Activated T-helper 1 cell treated with anti-CD3 and anti-CD28 coated beads, Interleukin-12 subunit alpha, Interleukin-12 subunit beta, Interleukin-2, Interleukin-4 antibody, amounts not matched to agents 30 ng/mL and 10 ng/mL and 1 ng/mL, durations not matched to agents 14 hours and 24 hours and 36 hours (primary cell): ENCODE results near the gene PCDHGB1. TPM values are rescaled to one million over a fixed set of nuclear protein-coding genes. Genes with fewer than 3 reads are reported as not detected.

Experiments used
- DNase-seq: peaks from one replicate; pipeline ENCODE4 v3.0.0; 2021; ENCODE audit warnings: low spot score
- H3K27ac Mint-ChIP-seq: one replicate; pipeline ENCODE4 v1.8.0; 2021; ENCODE audit warnings: mild to moderate bottlenecking, mixed read lengths
- H3K27me3 Mint-ChIP-seq: one replicate; pipeline ENCODE4 v1.8.0; 2022; ENCODE audit warnings: mild to moderate bottlenecking, moderate library complexity, mixed read lengths; ENCODE audit not compliant: insufficient read depth
- H3K36me3 Mint-ChIP-seq: one replicate; pipeline ENCODE4 v1.8.0; 2021; ENCODE audit warnings: low read depth, mixed read lengths
- H3K4me1 Mint-ChIP-seq: one replicate; pipeline ENCODE4 v1.8.0; 2021; ENCODE audit warnings: low read depth, mixed read lengths
- H3K4me3 Mint-ChIP-seq: one replicate; pipeline ENCODE4 v1.8.0; 2021; ENCODE audit warnings: mild to moderate bottlenecking, moderate library complexity, mixed read lengths
- H3K9me3 Mint-ChIP-seq: one replicate; pipeline ENCODE4 v1.8.0; 2021; ENCODE audit warnings: mixed read lengths
- intact Hi-C: fragments of 100-400 bp; cut with micrococcal nuclease; formaldehyde crosslinking; loops from one replicate; pipeline ENCODE4 v1.15.1; 2024
- total RNA-seq: library from RNA; stranded (reverse); gene quantifications from 2 replicates; pipeline ENCODE4 v1.2.3, GENCODE V29; 2022

PCDHGB1 gene
- total RNA-seq, 1 donor from 2014 or later: 0.18 TPM

DNA sequence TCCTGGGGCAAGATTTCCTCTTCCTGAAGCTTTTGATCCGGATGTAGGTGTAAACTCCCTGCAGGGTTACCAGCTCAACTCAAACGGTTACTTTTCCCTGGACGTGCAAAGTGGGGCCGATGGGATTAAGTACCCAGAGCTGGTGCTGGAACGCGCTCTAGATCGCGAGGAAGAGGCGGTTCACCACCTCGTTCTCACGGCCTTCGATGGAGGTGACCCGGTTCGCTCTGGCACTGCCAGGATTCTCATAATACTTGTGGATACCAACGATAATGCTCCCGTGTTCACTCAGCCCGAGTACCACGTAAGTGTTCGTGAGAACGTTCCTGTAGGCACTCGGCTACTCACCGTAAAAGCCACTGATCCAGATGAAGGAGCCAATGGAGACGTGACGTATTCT, 5.7 kb downstream of the PCDHGB1 start:
- Mint-ChIP-seq H3K4me3 (no peak overlapping the region), H3K4me1 (peaks cover 6% of the 10 kb centered on the region), H3K27ac (no peak overlapping the region), H3K27me3 (peaks cover 2% of the 10 kb centered on the region), H3K9me3 (peaks cover 26% of the 10 kb centered on the region), H3K36me3 (peaks cover 2% of the 10 kb centered on the region)
- intact Hi-C loops: loop anchor here (5.0 to 10.0 kb wide), 2 partner anchors 111 to 167 kb away; partner anchors contain the start of gene PCDHB15
- no peak for DNase-seq

DNA sequence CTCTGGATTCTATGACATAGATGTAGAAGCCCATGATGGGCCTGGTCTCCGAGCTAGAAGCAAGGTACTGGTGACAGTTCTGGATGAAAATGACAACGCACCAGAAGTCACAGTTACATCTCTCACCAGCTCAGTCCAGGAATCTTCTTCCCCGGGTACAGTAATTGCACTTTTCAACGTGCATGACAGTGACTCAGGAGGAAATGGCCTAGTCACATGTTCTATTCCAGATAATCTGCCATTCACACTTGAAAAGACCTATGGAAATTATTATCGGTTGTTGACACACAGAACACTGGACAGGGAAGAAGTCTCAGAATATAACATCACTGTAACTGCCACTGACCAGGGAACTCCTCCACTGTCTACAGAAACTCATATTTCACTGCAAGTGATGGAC, 6.2 kb downstream of the PCDHGB1 start:
- Mint-ChIP-seq H3K27ac (no peak overlapping the region), H3K27me3 (peaks cover 7% of the 10 kb centered on the region), H3K9me3 (peaks cover 26% of the 10 kb centered on the region), H3K4me1 (peaks cover 6% of the 10 kb centered on the region), H3K4me3 (no peak overlapping the region), H3K36me3 (peaks cover 2% of the 10 kb centered on the region)
- intact Hi-C loops: loop anchor here (5.0 to 10.0 kb wide), 2 partner anchors 111 to 166 kb away; partner anchors contain the start of gene PCDHB15
- DNase-seq: no peak

DNA sequence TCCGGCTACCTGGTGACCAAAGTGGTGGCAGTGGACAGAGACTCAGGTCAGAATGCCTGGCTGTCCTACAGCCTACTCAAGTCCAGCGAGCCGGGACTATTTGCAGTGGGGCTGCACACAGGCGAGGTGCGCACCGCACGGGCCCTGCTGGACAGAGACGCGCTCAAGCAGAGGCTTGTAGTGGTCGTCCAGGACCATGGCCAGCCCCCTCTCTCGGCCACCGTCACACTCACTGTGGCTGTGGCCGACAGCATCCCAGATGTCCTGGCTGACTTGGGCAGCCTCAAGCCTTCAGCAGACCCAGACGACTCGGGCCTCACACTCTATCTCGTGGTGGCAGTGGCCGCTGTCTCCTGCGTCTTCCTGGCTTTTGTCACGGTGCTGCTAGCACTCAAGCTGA, 7.1 kb downstream of the PCDHGB1 start:
- Mint-ChIP-seq H3K36me3 (peaks cover 2% of the 10 kb centered on the region), H3K4me1 (peaks cover 6% of the 10 kb centered on the region), H3K9me3 (peaks cover 29% of the 10 kb centered on the region), H3K27ac (no peak overlapping the region), H3K4me3 (no peak overlapping the region), H3K27me3 (peaks cover 10% of the 10 kb centered on the region)
- no peak for DNase-seq
- intact Hi-C loops: loop anchor here (5.0 to 10.0 kb wide), 2 partner anchors 112 to 165 kb away; partner anchors contain the start of gene PCDHB15

DNA sequence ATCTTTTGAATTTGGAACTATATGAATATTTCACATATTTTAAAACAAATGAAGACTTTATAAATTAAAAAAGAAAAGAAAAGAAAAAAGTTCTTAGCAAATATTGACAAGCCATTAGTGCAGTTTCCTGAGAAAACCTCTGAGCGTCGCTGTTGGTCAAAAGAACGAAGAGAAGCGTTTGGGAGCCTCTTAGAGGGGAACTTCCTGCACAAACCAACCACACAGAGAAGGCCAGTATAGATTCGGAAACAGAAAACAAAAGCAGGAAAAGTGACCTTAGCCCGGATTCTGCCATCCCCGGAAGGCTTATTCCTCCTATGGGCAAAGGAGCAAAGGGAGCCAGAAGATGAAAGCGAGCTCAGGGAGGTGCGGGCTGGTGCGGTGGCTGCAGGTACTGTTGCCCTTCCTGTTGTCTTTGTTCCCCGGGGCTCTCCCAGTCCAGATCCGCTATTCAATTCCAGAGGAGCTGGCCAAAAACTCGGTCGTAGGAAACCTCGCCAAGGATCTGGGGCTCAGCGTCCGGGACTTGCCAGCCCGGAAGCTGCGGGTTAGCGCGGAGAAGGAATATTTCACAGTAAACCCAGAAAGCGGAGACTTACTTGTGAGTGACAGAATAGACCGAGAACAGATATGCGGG, 10.0 kb downstream of the PCDHGB1 start, which contains the start of gene PCDHGB2:
Gene PCDHGB2, plus strand, starts transcription at position 205 of the 637 bp plus-strand sequence. Its CDS starts 142 bp downstream, at position 347.
- Mint-ChIP-seq H3K4me1 (peaks cover 6% of the 10 kb centered on the region), H3K9me3 (peaks cover 43% of the 10 kb centered on the region), H3K27me3 (peaks cover 19% of the 10 kb centered on the region), H3K4me3 (peak within 1 kb of the TSS; percentile 85), H3K36me3 (peaks cover 5% of the 10 kb centered on the region), H3K27ac (peak within 1 kb of the TSS; percentile 68)
- intact Hi-C loops: loop anchor here (1.0 to 10.0 kb wide), 5 partner anchors 37 to 204 kb away; partner anchors contain the start of genes PCDHB15, PCDHGA11 and PCDHGB5
- DNase-seq: no peak

DNA sequence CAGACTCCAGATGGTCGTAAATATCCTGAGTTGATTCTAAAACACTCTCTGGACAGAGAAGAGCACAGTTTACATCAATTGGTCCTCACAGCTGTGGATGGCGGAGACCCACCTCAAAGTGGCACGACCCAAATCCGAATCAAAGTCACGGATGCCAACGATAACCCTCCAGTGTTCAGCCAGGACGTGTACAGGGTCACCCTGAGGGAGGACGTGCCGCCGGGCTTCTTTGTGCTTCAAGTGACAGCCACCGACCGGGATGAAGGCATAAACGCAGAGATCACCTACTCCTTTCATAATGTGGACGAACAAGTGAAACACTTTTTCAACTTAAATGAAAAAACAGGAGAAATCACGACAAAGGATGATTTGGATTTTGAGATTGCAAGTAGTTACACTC, 10.8 kb downstream of the PCDHGB1 start:
- Mint-ChIP-seq H3K36me3 (peaks cover 10% of the 10 kb centered on the region), H3K27ac (no peak overlapping the region), H3K27me3 (peaks cover 24% of the 10 kb centered on the region), H3K4me1 (peaks cover 6% of the 10 kb centered on the region), H3K9me3 (peaks cover 51% of the 10 kb centered on the region), H3K4me3 (no peak overlapping the region)
- DNase-seq: no peak
- intact Hi-C loops: loop anchor here (5.0 kb wide), 2 partner anchors 37 to 62 kb away; partner anchors contain the start of genes PCDHGA11 and PCDHGB5

DNA sequence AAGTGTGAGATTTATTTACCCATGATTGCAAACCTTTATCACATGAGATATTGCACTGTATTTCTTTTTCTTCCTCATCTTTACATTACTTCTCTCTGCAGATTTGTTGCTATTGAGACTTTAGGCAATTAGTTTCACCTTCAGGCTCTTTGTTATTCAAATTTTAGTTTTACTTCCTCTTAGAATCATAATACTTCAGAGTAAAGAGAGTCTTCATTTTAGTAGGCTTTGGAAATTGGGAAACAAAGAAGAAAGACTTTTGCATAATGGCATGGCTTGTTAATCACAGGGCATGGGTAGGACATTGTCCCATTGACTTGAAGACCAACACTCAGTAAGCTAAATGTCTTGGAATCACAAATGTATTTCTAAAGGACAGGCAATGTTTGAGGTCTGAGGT, 12.8 kb downstream of the PCDHGB1 start:
- intact Hi-C loops: loop anchor here (5.0 kb wide), 2 partner anchors 35 to 60 kb away; partner anchors contain the start of genes PCDHGA11 and PCDHGB5
- peaks cover 56% of the 10 kb centered on the region for H3K9me3 Mint-ChIP-seq
- no peak for DNase-seq
- peaks cover 6% of the 10 kb centered on the region for H3K4me1 Mint-ChIP-seq
- no peak overlapping the region for H3K4me3 Mint-ChIP-seq
- H3K27me3 Mint-ChIP-seq: peaks cover 27% of the 10 kb centered on the region
- H3K27ac Mint-ChIP-seq: no peak overlapping the region
- H3K36me3 Mint-ChIP-seq: peaks cover 12% of the 10 kb centered on the region

DNA sequence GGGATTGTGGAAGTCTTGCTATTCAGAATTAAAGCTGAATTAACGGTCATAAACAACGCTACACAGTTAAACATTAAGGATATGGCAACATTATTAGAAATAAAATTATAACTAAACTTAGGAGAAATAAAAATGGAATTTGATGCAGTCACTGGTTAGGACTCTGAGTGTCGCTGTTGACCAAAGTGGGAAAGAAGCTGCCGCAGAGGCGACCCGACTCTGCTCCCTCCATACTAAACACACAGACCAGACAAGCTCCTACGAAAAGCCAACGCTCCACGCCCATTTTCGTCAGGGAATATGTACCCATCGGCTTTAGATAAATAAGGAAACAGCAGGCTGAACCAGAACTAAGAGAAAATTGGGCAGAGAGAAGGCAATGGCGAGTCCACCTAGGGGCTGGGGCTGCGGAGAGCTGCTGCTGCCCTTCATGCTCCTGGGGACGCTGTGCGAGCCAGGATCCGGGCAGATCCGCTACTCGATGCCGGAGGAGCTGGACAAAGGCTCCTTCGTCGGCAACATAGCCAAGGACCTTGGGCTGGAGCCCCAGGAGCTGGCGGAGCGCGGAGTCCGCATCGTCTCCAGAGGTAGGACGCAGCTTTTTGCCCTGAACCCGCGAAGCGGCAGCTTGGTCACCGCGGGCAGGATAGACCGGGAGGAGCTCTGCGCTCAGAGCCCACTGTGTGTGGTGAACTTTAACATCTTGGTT, 14.2 kb downstream of the PCDHGB1 start, which contains the start of gene PCDHGA5:
Gene PCDHGA5, plus strand, starts transcription at position 211 of the 709 bp plus-strand sequence. Its CDS starts 169 bp downstream, at position 380.
- intact Hi-C loops: loop anchor here (5.0 kb wide), 2 partner anchors 33 to 58 kb away; partner anchors contain the start of genes PCDHGA11 and PCDHGB5
- Mint-ChIP-seq H3K36me3 (peaks cover 12% of the 10 kb centered on the region), H3K9me3 (peaks cover 56% of the 10 kb centered on the region), H3K4me1 (peaks cover 6% of the 10 kb centered on the region), H3K27ac (peak within 1 kb of the TSS; percentile 5), H3K27me3 (peaks cover 27% of the 10 kb centered on the region), H3K4me3 (no peak within 1 kb of the TSS)
- DNase-seq: no peak

DNA sequence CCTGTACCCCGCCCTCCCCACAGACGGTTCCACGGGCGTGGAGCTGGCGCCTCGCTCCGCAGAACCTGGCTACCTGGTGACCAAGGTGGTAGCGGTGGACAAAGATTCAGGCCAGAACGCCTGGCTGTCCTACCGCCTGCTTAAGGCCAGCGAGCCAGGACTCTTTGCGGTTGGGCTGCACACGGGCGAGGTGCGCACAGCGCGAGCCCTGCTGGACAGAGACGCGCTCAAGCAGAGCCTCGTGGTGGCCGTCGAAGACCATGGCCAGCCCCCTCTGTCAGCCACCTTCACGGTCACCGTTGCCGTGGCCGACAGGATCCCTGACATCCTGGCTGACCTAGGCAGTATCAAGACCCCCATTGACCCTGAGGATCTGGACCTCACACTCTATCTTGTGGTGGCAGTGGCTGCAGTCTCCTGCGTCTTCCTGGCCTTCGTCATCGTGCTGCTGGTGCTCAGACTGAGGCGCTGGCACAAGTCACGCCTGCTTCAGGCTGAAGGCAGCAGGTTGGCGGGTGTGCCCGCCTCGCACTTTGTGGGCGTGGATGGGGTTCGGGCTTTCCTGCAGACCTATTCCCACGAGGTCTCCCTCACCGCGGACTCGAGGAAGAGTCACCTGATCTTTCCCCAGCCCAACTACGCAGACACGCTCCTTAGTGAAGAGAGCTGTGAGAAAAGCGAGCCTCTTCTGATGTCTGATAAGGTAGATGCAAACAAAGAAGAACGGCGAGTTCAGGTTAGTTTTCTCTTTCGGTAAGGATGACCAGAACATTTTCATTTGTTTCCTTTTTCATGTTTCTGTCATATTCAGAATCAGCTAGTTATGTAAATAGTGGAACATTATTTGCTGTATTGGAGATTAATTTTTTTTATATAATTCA, 16.4 kb downstream of the PCDHGB1 start:
- H3K27me3 Mint-ChIP-seq: peaks cover 27% of the 10 kb centered on the region
- H3K4me3 Mint-ChIP-seq: no peak overlapping the region
- H3K9me3 Mint-ChIP-seq: peaks cover 51% of the 10 kb centered on the region
- peaks cover 10% of the 10 kb centered on the region for H3K36me3 Mint-ChIP-seq
- no peak for DNase-seq
- intact Hi-C loops: no loop called here
- no peaks in the 10 kb centered on the region for H3K4me1 Mint-ChIP-seq
- no peak overlapping the region for H3K27ac Mint-ChIP-seq

DNA sequence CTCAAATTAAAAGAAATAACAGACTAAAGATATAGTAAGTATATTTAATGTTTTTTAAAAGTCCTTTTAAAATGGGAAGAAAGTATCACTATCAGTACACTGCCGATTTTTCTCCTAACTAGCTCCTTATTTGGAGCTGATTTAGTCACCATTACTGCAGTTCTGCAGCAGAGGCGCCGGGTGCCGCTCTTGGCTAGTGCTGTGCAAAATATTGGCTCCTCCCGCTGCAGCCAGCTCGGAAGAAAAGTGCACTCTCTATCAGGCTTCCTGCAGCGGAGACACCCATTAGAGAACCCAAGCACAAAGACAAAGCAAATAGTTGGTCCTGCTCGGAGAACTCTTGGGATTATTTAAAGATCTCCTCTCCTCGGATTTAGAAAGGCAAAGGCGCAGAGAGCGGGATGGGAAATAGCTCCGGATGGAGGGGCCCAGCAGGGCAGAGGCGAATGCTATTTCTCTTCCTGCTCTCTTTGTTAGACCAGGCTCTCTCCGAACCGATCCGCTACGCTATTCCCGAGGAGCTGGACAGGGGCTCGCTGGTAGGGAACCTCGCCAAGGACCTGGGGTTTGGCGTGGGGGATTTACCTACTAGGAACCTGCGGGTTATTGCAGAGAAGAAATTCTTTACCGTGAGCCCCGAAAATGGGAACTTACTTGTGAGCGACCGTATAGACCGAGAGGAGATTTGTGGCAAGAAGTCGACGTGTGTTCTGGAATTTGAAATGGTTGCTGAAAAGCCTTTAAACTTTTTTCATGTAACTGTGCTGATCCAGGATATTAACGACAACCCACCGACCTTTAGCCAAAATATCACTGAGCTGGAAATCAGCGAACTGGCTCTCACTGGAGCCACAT, 20.3 kb downstream of the PCDHGB1 start, which contains the start of gene PCDHGB3:
Gene PCDHGB3, plus strand, starts transcription at position 249 of the 855 bp plus-strand sequence. Its CDS starts 153 bp downstream, at position 402.
- peaks cover 24% of the 10 kb centered on the region for H3K27me3 Mint-ChIP-seq
- H3K4me3 Mint-ChIP-seq: peak within 1 kb of the TSS; percentile 74
- intact Hi-C loops: loop anchor here (5.0 kb wide), 1 partner anchor 42 kb away; the partner anchor contains the start of gene PCDHGA10
- H3K9me3 Mint-ChIP-seq: peaks cover 35% of the 10 kb centered on the region
- peak within 1 kb of the TSS; percentile 55 for H3K27ac Mint-ChIP-seq
- DNase-seq: no peak
- H3K4me1 Mint-ChIP-seq: no peaks in the 10 kb centered on the region
- H3K36me3 Mint-ChIP-seq: peaks cover 6% of the 10 kb centered on the region

DNA sequence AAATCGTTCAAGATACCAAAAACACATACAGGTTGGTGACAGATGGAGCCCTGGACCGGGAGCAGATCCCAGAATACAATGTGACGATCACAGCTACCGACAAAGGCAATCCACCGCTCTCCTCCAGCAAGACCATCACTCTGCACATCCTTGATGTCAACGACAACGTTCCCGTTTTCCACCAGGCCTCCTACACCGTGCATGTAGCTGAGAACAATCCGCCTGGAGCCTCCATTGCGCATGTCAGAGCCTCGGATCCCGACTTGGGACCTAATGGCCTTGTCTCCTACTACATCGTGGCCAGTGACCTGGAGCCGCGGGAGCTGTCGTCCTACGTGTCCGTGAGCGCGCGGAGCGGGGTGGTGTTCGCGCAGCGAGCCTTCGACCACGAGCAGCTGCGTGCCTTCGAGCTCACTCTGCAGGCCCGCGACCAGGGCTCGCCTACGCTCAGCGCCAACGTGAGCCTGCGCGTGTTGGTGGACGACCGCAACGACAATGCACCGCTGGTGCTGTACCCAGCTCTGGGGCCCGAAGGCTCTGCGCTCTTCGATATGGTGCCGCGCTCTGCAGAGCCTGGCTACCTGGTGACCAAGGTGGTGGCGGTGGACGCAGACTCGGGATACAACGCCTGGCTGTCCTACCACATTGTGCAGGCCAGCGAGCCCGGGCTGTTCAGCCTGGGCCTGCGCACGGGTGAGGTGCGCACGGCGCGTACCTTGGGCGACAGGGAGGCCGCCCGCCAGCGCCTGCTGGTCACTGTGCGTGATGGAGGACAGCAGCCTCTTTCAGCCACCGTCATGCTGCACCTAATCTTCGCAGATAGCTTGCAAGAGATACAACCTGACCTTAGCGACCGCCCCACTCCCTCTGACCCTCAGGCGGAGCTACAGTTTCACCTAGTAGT, 21.9 kb downstream of the PCDHGB1 start:
- H3K36me3 Mint-ChIP-seq: no peaks in the 10 kb centered on the region
- no peak overlapping the region for H3K27ac Mint-ChIP-seq
- H3K4me1 Mint-ChIP-seq: no peaks in the 10 kb centered on the region
- H3K4me3 Mint-ChIP-seq: no peak overlapping the region
- no peak for DNase-seq
- intact Hi-C loops: loop anchor here (5.0 kb wide), 1 partner anchor 40 kb away; the partner anchor contains the start of gene PCDHGA10
- H3K27me3 Mint-ChIP-seq: peaks cover 18% of the 10 kb centered on the region
- peaks cover 31% of the 10 kb centered on the region for H3K9me3 Mint-ChIP-seq
